ENCODE results near the gene ARMH4.

ARMH4 gene

DNA sequence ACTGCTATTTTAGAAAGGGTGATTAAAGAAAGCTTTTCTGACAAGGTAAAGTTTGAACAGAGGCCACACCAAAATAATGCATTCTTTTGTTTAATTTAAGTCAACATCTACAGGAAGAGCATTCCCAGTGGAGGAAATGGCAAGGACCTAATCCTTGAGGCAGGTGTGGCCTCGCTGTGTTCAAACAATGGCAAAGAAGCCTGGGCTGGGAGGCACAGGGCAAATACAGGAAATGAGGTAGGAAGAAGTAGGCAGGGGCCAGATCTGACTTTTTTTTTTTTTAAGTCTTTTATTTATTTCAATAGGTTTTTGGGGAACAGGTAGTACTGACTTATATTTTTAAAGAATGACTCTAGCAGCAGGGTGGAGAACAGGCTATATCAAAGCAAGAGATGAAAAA, 53.5 kb downstream of the ARMH4 start:
- TF ChIP-seq GATA2 (IDR thresholded peaks at IDR 0.05; ENCODE audit: low read depth, low read length), result no peak
- no peak for TF ChIP-seq GATA3 (IDR thresholded peaks at IDR 0.05; ENCODE audit: low read depth, low read length)

GRCh38 chr14:58096731-58097130, 55.3 kb downstream of the ARMH4 start:
- TF ChIP-seq GATA3 (IDR thresholded peaks at IDR 0.05; ENCODE audit: low read depth, low read length), result no peak
- no peak for TF ChIP-seq GATA2 (IDR thresholded peaks at IDR 0.05; ENCODE audit: low read depth, low read length)

DNA sequence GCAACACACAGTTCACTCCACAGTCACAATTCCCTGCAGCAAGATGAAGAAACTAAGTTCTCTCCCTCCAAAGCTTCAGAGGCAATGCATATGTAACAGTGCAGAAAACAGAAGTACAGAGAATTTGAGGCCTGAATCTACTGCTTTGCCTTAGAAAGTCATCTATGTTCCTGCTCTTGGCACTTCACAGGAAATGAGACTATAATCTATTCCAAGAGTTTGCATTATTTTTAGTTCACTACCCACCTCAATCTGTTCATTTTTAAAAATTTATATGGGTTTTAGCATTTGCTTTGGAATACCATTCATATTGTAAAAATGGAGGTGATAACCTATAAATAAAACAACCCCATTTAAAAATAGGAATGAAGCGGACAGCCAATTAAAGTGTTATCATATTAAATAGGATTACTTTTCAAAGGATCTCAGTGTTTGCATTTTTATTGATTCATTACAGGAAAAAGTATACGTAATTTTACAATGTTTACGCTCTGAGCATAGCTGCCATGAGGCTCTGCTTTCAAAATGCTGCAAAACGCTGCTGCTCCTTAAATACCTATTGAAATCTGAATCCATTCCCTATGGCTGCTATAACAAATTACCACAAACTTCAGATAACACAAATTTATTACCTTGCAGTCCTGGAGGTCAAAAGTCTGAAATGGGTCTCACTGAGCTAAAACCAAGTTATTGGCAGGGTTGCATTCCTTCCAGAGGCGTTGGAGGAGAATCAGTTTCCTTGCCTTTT, 60.0 kb downstream of the ARMH4 start:
- TF ChIP-seq GATA3 (IDR thresholded peaks at IDR 0.05; ENCODE audit: low read depth, low read length) (no peak), GATA2 (IDR thresholded peaks at IDR 0.05; ENCODE audit: low read depth, low read length) (no peak)

GRCh38 chr14:58089612-58090011, 62.4 kb downstream of the ARMH4 start:
- TF ChIP-seq GATA3 (IDR thresholded peaks at IDR 0.05; ENCODE audit: low read depth, low read length), result no peak
- TF ChIP-seq GATA2 (IDR thresholded peaks at IDR 0.05; ENCODE audit: low read depth, low read length), result no peak

DNA sequence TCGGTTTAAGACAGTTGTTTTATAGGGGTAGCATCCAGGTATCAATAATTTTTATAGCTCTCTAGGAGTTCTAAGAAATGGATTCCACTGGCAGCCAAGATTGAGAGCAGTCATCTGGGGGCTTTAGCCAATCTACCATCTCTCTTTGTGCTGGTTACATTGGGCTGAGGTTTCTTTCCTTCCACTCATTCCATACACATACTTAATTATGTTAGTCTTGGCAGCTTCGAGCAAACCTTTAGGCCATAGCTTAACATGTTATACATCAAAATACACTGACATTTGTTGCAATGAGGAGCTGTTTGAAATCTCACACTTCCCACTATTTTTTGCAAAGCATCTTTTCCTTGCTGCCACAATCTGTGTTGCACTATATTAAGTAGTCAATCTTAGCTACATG, 63.1 kb downstream of the ARMH4 start:
- TF ChIP-seq GATA3 (IDR thresholded peaks at IDR 0.05; ENCODE audit: low read depth, low read length) (no peak), GATA2 (IDR thresholded peaks at IDR 0.05; ENCODE audit: low read depth, low read length) (no peak)

DNA sequence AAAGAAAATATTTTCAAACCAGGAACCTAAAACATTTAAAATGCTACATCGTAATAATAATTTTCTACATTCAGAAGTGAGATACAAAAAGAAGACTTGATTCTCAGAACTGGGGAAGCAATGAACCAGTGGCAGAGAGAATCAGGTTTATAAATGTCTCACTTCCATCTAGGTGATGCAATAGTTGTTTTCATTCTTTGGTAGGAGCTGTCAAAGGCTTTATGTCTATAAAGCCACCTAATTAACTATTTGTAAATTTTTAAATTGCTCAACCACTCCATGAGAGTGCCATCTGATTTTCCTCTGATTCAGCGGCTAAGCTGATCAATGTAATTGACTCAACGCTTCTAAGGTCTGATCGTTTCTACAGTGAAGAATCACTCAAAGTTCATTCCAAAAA, 66.1 kb downstream of the ARMH4 start:
- TF ChIP-seq GATA3 (IDR thresholded peaks at IDR 0.05; ENCODE audit: low read depth, low read length) (no peak), GATA2 (IDR thresholded peaks at IDR 0.05; ENCODE audit: low read depth, low read length) (no peak)

GRCh38 chr14:58082491-58083098, 69.4 kb downstream of the ARMH4 start:
- no peak for TF ChIP-seq GATA3 (IDR thresholded peaks at IDR 0.05; ENCODE audit: low read depth, low read length)
- no peak for TF ChIP-seq GATA2 (IDR thresholded peaks at IDR 0.05; ENCODE audit: low read depth, low read length)

- no peak for TF ChIP-seq GATA3 (IDR thresholded peaks at IDR 0.05; ENCODE audit: low read depth, low read length)
- TF ChIP-seq GATA2 (IDR thresholded peaks at IDR 0.05; ENCODE audit: low read depth, low read length), result no peak
These were observed 70.0 kb downstream of the ARMH4 start for GRCh38 chr14:58082011-58082410.

DNA sequence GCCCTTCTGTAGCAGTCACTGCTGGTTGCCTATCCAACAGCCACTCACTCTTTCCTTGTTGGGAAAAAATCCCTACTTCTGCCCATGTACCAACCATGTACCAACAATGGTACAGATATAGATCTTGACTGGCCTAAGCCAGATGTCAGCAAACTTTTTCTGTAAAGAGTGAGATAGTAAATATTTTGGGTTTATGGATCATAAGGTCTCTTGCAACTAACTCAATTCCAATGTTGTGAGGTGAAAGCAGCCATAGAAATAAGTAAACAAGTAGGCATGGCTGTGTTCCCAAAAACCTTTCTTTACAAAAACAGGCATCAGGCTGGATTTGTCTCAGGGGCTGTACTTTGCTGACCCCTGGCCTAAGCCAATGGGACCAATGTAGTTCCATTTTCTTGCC, 73.5 kb downstream of the ARMH4 start:
- TF ChIP-seq GATA3 (IDR thresholded peaks at IDR 0.05; ENCODE audit: low read depth, low read length) (no peak), GATA2 (IDR thresholded peaks at IDR 0.05; ENCODE audit: low read depth, low read length) (no peak)

DNA sequence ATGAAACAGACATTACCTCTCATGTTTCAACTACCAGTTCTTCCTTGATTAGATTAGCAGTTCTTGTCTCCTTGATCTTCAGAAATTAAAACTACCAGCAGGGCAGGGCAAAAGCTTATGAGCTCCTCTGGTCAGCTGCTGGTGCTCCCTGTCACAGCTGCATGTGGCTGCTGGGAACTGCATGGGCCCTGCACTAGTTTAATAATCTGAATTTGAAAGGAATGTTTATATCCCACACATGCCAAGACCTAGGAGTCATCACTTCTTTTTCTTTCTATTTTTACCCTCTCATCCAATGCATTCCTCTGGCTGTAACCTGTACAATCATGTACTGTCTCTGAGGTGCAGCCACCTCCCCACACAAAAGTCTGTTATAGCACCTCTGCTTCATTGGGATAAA, 73.9 kb downstream of the ARMH4 start:
- TF ChIP-seq GATA2 (IDR thresholded peaks at IDR 0.05; ENCODE audit: low read depth, low read length) (no peak), GATA3 (IDR thresholded peaks at IDR 0.05; ENCODE audit: low read depth, low read length) (no peak)

GRCh38 chr14:58077621-58078020, 74.4 kb downstream of the ARMH4 start:
- TF ChIP-seq GATA2 (IDR thresholded peaks at IDR 0.05; ENCODE audit: low read depth, low read length) (no peak), GATA3 (IDR thresholded peaks at IDR 0.05; ENCODE audit: low read depth, low read length) (no peak)

DNA sequence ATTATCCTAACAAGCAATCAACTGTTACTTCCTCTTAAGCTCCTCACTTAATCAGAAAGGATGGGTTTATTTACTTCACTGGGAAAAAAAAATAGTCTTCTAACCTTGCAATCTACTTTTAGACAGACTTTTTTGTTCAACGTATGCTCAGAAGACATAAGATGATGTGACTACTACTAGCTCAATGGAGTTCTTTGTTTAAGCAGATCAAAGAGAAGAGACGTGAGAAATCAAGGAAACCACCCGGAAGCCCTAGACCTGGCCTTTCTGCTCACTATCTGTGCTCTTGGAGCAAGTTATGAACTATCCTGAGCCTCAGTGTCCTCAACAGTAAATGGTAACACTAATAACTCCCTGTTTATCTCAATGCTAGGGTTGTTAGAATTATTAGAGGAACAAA, 78.5 kb downstream of the ARMH4 start:
- TF ChIP-seq GATA3 (IDR thresholded peaks at IDR 0.05; ENCODE audit: low read depth, low read length) (no peak), GATA2 (IDR thresholded peaks at IDR 0.05; ENCODE audit: low read depth, low read length) (no peak)

DNA sequence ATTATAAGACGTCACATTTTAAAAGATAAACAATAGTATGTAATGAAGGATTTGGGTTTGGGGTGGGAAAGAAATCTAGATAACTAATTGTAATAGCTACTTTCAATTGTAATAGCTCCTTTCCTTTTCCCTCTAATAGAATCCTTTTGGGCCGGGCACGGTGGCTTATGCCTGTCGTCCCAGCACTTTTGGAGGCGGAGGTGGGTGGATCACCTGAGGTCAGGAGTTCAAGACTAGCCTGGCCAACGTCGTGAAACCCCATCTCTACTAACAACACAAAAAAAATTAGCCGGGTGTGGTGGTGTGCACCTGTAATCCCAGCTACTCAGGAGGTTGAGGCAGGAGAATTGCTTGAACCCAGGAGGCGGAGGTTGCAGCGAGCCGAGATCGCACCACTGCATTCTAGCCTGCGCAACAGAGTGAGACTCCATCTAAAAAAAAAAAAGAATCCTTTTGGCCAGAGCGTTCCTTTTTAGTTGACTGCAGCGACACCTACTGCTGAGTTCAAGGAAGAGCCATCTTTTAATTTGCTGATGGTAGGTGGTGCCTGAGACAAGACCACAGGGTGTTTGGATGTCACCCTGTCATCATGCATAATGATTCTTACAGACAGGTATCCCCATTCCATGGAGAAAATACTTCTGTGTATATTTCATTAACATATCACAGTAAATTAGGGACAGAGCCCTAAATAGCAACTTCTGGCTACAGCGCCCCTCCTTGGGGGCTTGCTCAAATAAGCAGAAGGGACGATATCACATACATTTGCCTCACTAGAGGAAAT, 79.5 kb downstream of the ARMH4 start:
- TF ChIP-seq GATA3 (IDR thresholded peaks at IDR 0.05; ENCODE audit: low read depth, low read length) (no peak), GATA2 (IDR thresholded peaks at IDR 0.05; ENCODE audit: low read depth, low read length) (no peak)

GRCh38 chr14:58071341-58071740, 80.7 kb downstream of the ARMH4 start:
- TF ChIP-seq GATA3 (IDR thresholded peaks at IDR 0.05; ENCODE audit: low read depth, low read length) (no peak), GATA2 (IDR thresholded peaks at IDR 0.05; ENCODE audit: low read depth, low read length) (no peak)

DNA sequence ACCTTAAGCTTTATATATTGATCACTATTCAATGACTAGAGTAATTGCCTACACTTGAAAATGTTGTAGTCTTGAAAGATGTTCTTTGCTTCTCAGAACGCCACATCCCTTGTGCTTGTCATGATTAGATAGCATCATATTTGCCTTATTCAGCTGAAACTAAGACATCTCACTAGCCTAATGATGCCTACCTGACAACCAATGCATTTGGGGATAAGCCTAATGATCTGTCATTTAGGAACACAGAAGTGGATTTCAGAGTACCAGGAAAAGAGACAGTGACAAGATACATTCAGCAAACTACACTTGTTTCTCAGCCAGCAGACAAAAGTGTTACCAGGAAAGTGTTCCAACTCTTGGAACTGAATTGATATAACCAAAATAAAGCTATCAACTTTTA, 83.7 kb downstream of the ARMH4 start:
- TF ChIP-seq GATA2 (IDR thresholded peaks at IDR 0.05; ENCODE audit: low read depth, low read length) (no peak), GATA3 (IDR thresholded peaks at IDR 0.05; ENCODE audit: low read depth, low read length) (no peak)

All from SH-SY5Y (cell line).